ENCODE results near the gene ARHGAP28. TPM values are rescaled to one million over a fixed set of nuclear protein-coding genes. Genes with fewer than 3 reads are reported as not detected.

ARHGAP28 gene
- total RNA-seq, 1 donor from 2014 or later: 15.7 TPM

DNA sequence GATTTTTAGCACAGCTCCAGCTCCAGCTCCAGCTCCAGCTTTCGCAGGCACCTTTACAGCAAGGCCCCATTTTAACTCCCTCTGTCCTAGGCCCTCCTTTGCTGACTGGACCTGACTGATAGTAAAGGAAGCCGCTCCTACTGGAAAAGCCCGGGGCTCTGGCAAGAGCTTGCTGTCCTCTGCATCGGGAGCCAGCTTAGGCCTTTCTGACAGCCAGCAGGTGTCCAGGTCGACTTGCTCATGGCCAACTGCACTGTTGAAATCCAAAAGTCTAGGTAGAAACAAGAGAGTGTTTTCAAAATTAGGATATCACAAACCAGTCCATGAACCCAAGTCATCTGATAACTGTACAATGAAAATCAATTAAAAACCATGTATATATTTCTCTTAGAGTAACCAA lies 227.0 kb downstream of the ARHGAP28 start:
- DNase-seq (no peak), ATAC-seq (no peak)
- H3K27ac ChIP-seq: no peak overlapping the region
- H3K4me1 ChIP-seq: no peaks in the 10 kb centered on the region
- H3K9me3 ChIP-seq: no peaks in the 10 kb centered on the region
- no peak overlapping the region for H3K4me3 ChIP-seq
- H3K36me3 ChIP-seq: no peaks in the 10 kb centered on the region
- intact Hi-C loops (cut with DNase I): no loop called here
- TF ChIP-seq, protein P1, sequence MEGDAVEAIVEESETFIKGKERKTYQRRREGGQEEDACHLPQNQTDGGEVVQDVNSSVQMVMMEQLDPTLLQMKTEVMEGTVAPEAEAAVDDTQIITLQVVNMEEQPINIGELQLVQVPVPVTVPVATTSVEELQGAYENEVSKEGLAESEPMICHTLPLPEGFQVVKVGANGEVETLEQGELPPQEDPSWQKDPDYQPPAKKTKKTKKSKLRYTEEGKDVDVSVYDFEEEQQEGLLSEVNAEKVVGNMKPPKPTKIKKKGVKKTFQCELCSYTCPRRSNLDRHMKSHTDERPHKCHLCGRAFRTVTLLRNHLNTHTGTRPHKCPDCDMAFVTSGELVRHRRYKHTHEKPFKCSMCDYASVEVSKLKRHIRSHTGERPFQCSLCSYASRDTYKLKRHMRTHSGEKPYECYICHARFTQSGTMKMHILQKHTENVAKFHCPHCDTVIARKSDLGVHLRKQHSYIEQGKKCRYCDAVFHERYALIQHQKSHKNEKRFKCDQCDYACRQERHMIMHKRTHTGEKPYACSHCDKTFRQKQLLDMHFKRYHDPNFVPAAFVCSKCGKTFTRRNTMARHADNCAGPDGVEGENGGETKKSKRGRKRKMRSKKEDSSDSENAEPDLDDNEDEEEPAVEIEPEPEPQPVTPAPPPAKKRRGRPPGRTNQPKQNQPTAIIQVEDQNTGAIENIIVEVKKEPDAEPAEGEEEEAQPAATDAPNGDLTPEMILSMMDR (IDR thresholded peaks at IDR 0.05): no peak
- no peaks in the 10 kb centered on the region for H3K27me3 ChIP-seq

DNA sequence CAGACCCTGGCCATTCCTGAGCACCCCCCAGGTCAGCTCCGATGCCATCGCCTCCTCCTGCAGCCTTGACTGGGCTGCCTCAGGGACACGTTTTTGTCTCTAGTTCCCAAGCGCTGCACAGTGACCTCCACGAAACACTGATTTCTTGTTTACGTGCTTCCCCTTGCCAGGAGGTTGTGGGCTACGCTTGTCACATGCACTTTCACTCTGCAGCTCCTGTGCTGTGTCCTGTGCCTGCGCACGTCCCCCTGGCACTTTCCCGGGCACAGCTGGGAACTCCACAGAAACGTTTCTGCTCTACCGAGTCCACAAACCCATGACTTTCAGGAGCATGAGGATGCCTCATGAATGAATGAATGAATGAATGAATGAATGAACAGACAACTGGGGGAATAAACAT lies 227.5 kb downstream of the ARHGAP28 start:
- Histone ChIP-seq H3K4me1 (no peaks in the 10 kb centered on the region), H3K9me3 (no peaks in the 10 kb centered on the region), H3K27ac (no peak overlapping the region), H3K27me3 (no peaks in the 10 kb centered on the region), H3K4me3 (no peak overlapping the region), H3K36me3 (no peaks in the 10 kb centered on the region)
- TF ChIP-seq, protein P1 (IDR thresholded peaks at IDR 0.05): no peak
- DNase-seq (no peak), ATAC-seq (no peak)
- intact Hi-C loops (cut with DNase I): no loop called here

DNA sequence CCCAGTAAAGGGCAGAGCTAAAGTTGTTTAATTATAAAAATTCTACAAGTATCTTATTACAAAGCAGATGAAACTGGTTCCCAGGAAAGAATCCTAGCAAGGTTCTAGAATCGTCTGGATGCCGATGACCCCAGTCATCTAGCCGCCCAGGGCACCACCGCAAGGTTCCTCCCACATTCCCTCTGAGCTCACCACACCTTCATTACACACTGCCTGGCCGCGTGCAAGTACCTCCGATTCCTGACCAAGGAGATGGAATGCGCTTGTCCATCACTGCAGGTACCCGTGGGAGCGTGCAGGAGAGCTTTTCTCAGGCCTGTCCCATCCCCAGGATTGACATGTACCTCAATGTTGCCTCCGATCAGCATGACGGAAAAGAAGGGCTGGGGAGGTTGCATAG lies 229.6 kb downstream of the ARHGAP28 start:
- Histone ChIP-seq H3K36me3 (no peaks in the 10 kb centered on the region), H3K27me3 (no peaks in the 10 kb centered on the region), H3K4me1 (no peaks in the 10 kb centered on the region), H3K9me3 (no peaks in the 10 kb centered on the region), H3K27ac (no peak overlapping the region), H3K4me3 (no peak overlapping the region)
- intact Hi-C loops (cut with DNase I): no loop called here
- TF ChIP-seq, protein P1 (IDR thresholded peaks at IDR 0.05): no peak
- DNase-seq (no peak), ATAC-seq (no peak)

DNA sequence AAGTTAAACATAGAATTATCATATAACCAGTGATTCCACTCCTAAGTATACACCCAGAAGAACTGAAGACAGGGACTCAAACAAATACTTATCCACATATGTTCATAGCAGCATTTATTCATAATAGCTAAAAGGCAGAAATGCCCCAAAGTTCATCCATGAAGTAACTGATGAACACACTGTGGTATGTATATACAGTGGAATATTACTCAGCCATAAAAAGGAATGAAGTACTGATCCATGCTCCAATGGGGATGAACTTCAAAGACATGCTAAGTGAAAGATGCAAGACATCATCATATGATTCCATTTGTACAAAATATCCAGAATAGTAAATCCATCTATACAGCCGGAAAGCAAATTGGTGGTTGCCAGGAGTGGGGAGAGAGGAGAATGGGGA lies 230.6 kb downstream of the ARHGAP28 start:
- no peak for ATAC-seq
- TF ChIP-seq, protein P1 (IDR thresholded peaks at IDR 0.05): no peak

DNA sequence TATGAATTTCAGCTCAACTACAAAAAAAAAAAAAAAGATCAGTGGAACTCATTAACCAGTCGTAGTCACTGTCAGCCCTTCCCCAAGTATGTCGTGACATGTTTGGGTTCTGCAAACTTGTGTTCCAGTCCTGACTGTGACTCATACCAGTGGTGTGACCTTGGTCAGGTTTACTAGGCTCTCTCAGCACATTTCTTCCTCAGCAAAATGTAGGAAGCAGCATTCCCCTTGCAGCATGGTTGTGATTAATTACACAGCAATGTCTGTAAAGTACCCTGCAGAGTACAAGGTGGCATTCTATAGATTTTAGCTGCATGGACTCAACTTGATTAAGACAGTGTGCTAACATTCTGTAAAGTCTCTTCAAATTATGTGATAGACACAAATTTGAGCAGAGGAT lies 231.1 kb downstream of the ARHGAP28 start:
- ATAC-seq: no peak

More for the DNA sequence above, 230.6 kb downstream of the ARHGAP28 start:
- no peaks in the 10 kb centered on the region for H3K9me3 ChIP-seq
- H3K4me3 ChIP-seq: no peak overlapping the region
- no peaks in the 10 kb centered on the region for H3K27me3 ChIP-seq
- H3K36me3 ChIP-seq: no peaks in the 10 kb centered on the region
- H3K27ac ChIP-seq: no peak overlapping the region
- intact Hi-C loops (cut with DNase I): no loop called here
- DNase-seq: no peak
- H3K4me1 ChIP-seq: no peaks in the 10 kb centered on the region

More for the DNA sequence above, 231.1 kb downstream of the ARHGAP28 start:
- Histone ChIP-seq H3K36me3 (no peaks in the 10 kb centered on the region), H3K27me3 (no peaks in the 10 kb centered on the region), H3K4me1 (no peaks in the 10 kb centered on the region), H3K4me3 (no peak overlapping the region), H3K27ac (no peak overlapping the region), H3K9me3 (no peaks in the 10 kb centered on the region)
- intact Hi-C loops (cut with DNase I): no loop called here
- TF ChIP-seq, protein P1 (IDR thresholded peaks at IDR 0.05): no peak
- no peak for DNase-seq
